ENCODE data around the gene XAGE3.
"Not testable (repeated sequence)": the region's sequence is repeated elsewhere in the genome, so short reads cannot be mapped to it uniquely, and the experiment has no call there.

XAGE3 gene, protein sequence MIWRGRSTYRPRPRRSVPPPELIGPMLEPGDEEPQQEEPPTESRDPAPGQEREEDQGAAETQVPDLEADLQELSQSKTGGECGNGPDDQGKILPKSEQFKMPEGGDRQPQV

DNA sequence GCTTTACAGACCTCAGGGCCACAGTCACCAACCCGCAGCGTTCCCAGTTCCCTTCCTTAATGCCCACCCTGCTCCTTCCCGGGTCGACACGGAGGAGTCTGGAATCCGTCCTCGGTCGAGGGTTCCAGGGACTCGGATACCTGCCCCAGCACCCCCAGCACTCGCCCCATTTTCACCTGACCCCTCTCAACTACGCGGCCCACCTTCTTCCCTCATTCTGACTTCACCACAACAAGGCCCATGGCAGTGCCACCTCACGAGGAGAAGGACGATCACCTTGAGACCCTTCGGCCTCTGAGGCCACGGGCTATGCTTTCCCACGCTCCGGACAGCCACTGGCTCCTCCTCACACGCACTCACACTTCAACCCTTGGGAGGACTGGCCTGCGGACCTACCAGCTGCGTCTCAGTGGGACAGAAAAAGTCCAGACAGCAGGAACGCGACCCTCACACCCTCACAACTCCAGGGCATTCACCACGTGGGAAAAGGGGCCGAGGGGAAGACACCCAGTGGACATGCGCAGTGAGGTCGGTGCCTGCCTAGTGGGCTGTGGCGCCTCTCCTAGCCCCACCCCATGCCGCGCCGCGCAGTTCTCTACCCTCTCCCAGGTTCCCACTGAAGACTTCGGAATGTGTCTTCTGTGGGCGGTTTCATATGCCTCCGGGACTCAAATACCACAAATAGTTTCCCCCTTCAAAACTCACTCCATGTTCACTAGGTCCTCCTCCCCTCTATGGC lies at the start of gene XAGE3:
XAGE3 (minus strand) TSS at position 474 of the 739 bp plus-strand sequence. CDS start 950 bp downstream, outside the sequence.
- no peak for DNase-seq (ENCODE audit: low spot score)

DNA sequence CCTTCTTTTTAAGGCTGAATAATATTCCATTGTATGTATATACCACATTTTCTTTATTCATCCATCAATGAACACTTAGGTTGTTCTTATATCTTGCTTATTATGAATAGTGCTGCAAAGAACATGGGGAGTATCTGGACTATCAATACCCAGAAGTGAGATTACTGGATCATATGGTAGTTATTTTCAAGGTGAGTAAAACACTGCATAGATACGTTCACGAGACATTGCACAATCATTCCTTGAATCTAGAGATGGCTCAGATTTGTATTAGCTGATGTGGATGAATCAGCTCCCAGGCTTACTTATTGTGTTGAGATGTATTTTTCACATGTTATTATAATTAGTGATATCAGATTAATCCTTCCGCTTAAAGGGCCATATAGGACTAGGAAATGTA lies 46.8 kb upstream of the XAGE3 start:
- not testable (repeated sequence) for DNase-seq (ENCODE audit: low spot score)

DNA sequence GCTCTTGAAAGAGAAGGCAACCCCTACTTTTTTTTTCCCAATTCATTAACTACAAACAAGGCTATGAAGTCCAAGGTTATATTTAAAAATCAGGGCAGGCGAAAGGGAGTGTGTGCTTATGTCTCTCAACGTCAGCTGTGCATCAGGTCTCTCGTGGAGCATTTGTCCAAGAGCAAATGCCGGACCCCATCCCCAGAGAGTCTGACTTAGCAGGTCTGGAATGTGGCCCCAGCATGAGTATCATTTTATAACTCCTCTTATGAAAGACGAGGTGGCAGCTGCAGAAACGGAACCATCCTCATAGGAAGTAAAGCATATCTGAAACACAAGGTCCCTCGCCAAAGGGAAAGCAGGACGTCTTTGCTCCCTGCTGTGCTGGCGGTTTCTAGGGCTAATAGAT lies 45.8 kb upstream of the XAGE3 start:
- not testable (repeated sequence) for DNase-seq (ENCODE audit: low spot score)

DNA sequence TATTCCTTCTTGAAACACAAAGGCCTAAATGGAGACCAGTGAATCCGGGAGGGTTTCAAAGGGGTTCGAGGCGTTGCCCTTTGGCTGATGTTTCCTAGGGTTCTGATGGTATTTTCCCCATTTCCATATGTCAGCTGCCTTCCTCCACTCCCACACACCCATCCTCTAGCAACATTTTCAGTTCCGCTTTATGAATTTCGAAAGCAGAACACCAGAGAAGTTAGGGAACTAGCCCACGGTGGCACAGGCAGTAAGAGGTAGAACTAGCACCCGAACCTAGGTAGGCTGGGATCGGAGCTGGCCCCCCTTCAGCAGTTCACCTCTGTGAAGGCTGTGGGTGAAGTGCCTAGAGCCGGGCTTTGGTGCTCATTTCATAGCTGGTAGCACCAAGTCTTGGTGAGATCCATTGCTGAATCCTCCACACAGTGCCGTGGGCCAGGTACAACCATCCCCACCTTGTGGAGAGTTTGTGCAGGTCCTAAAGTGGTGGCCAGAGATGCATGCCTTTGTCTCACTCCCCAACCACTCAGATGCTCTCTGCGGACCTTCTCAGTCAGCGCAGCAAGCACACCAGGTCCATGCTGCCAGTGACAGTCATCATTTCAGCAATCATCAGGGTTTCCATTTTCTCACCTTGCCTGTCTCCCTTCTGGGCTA lies 41.6 kb upstream of the XAGE3 start:
- not testable (repeated sequence) for DNase-seq (ENCODE audit: low spot score)

DNA sequence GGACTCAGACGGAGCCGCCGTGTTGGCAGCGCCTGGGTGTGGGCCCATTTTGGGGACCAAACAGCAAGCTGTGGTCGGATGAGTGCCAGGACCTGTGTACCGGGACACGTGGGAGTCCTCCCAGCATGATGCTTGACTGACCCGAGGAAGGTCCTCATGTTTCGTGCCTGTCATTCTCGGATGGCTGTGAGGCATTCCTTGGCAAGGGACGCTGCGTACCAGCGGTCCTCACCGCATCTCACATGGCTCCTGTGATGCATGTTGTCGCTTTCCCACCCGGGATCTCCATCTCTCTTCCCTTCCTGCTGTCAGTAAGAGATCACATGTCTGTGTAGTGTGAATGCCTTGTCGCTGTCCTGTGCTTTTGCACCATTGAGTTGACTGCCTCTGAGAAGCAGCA lies 40.0 kb upstream of the XAGE3 start:
- not testable (repeated sequence) for DNase-seq (ENCODE audit: low spot score)

DNA sequence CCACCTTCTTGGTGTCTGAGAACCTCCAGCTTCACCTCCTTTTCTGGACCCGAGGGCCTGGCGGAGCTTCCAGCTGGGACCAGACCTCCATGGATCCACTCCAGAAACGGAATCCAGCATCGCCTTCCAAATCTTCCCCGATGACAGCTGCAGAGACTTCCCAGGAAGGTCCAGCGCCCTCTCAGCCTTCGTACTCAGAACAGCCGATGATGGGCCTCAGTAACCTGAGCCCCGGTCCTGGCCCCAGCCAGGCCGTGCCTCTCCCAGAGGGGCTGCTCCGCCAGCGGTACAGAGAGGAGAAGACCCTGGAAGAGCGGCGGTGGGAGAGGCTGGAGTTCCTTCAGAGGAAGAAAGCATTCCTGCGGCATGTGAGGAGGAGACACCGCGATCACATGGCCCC lies 39.3 kb upstream of the XAGE3 start:
- not testable (repeated sequence) for DNase-seq (ENCODE audit: low spot score)

DNA sequence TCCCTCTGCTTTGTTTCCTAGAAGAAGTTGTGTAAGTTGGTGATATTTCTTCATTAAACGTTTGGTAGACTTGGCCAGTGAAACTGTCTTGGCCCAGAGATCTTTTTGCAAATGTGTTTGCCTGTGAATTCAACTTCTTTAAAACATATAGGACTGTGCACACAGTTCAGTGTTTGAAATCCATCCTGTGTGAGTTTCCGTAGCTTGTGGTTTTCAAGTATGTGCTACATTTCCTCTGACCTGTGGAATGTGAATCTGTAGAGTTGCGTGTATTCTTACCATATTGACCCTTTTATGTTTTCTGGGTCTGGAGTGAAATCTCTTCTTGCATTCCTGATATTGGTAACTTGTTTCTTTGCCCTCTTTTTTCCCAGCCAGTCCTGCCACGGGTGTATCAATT lies 38.2 kb upstream of the XAGE3 start:
- DNase-seq (ENCODE audit: low spot score): not testable (repeated sequence)

DNA sequence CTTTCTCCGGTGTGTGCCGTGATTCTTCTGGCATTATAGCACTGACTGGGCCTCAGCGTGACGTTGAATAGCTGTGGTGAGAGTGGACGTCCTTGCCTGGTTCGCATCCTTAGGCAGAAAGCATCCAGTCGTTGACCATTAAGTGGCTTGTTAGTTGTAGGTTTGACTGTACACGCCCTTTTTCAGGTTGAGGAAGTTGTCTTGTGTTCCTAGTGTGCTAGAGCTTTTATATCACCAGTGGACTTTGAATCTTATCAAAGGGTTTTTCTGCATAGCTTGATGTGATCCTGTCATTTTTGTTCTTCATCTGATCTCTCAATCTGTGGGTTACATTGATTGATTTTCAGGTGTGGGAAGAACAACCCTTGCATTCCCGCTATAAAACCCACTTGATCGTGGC lies 37.6 kb upstream of the XAGE3 start:
- not testable (repeated sequence) for DNase-seq (ENCODE audit: low spot score)

DNA sequence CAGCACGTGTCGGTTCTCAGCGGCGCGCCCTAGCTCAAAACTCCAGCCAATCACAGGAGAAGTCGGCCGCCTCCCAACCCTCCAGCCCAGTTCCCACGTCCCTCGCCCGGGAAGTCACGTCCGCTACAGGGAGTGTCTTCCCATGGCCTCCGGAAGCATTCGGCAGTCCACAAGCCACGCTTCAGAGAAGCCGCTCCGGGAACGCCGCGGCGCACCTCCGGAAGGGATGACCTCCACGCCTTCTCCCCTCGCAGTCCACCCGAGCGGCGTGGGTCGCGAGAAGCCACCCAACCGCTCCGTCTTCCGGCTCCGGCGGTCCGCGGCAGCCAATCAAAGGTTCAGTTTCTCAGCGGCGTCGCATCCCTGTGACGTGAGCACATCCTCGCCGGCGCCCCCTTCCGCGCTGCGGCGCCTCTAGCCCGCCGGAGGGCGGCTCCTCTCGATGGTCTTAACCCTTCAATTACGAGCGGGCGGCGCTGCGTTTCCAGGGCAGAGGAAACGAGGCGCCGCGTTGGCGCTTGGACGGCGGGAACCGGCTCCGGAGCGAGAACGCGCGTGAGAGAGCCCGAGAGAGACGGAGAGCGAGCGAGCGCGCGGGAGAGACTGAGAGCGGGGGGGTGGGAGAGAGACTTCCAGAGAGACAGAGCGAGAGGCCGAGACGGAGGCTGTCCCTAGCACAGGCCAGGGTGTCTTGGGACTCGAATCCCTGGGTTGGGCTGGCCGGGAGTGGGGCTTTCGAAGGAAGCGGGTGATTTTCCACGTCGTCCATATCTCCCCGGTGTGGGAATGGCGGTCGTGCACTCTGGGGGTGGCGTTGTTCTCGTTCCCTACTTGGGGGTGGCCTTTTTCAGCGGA lies 29.2 kb upstream of the XAGE3 start, which contains the start of gene FAM156B:
FAM156B (plus strand) TSS at position 476 of the 855 bp plus-strand sequence. CDS start 9,896 bp downstream, outside the sequence.
- not testable (repeated sequence) for DNase-seq (ENCODE audit: low spot score)

DNA sequence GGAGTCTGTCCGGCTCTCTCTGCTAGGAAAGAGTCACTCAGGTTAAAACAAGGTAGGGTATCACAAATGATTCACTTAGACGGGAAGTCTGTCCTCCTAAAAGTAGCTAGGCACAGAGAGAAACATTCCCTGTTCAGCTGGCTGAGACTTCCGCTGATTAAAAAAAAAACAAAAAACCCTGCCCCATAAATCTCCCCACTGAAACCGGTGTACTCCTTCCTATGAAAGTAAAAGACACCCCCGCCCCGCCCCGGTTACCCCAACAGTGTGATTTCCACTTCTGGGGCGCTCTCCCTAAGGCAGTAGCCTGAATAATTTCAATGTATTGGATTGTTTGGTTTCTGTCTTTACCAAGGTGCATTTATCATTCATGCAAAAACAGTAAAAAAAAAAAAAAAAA lies 28.6 kb upstream of the XAGE3 start:
- not testable (repeated sequence) for DNase-seq (ENCODE audit: low spot score)

DNA sequence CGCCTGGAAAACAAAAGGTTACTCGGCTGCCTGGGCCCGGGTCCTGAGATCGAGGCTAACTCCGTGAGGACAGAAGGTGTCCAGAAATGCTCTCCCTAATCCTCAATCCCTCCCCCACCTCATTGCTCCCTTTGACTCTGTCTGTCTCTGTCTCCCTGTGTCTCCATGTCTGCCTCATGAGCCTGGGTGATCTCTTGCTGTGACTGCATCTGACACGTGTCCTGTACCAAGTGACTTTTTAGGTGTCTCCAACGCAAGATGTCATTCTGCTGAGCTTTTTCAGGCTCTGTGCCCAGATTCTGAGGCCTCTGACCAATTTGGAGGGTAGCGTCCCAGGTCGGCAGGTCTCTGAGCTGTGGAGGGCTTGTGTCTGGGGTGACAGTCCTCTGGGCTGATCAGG lies 20.2 kb upstream of the XAGE3 start:
- DNase-seq (ENCODE audit: low spot score): not testable (repeated sequence)

DNA sequence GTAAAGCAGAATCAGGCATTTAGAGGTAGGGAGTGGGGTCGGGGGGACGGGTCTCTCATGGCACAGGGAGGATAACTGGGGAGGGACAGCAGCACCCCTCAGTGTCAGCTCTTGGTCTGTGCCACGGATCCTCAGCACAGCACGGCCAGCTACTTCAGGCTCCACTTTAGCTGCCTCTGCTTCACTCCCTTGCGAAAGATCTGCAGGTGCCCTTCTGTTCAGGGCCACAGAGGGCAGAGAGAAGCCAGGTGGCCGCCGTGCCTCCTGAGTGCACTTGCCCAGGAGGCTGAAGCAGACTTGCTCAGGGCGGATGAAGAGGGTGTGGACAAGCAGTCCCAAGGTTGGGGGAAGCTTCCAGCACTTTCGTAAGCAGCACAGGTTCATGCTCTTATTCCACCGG lies 19.6 kb upstream of the XAGE3 start:
- not testable (repeated sequence) for DNase-seq (ENCODE audit: low spot score)

DNA sequence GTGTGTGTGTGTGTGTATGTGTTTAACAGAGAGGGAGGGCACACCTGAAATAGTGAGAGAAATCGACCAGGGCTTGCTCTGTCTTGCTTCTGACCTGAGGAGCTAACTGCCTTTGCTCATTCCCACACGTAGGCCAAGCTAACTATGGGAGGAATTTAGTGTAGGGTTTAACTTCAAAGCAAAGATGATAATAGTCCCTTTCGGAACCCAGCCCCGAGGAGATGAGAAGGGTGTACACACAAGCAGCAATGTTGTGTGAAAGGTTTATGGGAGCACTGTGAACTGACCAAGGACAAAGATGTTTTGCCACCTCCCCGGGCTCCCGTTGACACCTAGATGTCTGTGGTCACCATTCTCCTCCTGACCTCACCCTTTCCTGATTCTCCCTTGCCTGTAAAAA lies 8.5 kb upstream of the XAGE3 start:
- DNase-seq (ENCODE audit: low spot score): not testable (repeated sequence)

DNA sequence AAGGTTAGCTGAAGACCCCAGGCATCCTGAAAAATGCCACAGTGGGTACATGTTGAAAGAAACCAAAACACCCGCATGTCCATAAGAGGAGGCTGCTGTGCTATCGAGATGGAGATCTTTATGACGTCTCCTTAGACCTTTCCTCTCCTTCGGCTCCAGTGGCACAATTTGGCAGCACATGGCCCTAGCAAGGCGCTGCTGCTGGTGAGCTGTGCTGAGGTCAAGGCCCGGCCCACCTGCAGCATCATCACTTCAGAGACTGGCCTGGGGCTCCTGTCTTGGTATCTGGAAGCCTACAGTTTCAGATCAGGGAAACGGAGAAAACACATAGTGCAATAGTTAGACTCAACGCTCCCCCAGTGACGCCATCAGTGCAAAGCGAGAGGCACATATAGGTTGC lies 7.6 kb upstream of the XAGE3 start:
- DNase-seq (ENCODE audit: low spot score): not testable (repeated sequence)

DNA sequence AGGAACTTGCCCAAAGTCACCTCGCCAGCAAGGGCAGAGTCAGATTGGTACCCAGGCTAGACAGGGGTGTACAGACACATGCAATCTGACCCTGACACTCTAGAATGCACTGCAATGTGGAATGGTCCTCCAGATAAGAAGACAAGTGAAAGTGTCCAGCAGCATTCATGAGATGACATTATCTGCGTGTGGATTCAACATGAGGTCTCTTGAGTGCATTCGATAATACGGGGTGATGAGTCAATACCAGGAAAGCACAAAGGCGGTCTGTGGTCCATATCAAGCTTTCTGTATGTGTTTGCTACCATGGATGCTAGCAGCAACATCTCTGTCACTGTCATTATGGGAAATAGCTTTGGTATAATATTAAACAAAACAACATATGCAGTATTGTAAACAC lies 6.8 kb upstream of the XAGE3 start:
- DNase-seq (ENCODE audit: low spot score): no peak

DNA sequence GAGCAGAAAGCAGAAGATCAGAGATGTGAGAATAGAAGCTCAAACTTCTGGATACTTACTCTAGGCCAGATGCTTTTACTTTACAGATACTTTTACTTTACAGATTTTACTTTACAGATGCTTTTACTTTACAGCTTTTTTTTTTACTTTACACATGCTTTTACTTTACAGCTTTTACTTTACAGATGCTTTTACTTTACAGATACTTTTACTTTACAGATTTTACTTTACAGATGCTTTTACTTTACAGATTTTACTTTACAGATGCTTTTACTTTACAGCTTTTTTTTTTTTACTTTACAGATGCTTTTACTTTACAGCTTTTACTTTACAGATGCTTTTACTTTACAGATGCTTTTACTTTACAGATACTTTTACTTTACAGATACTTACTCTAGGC lies 5.9 kb upstream of the XAGE3 start:
- DNase-seq (ENCODE audit: low spot score): not testable (repeated sequence)

DNA sequence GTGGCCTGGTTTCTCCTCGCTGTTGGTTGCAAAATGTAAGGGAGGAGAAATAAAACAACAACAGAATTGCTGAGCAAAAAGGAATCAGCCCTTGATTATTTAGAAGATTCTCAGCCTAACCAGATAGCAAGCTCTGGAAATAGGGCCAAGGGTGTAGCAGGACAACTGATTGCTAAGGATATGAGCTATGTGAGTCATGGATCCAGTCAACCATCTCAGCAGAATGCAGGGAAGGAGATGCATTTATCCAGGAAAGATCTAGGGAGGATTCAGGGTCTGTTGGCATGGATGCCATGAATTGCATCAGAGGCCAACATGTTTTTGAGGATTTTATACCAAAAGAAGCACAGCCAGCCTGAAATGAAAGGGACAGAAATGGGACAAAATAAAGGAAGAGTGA lies 2.2 kb upstream of the XAGE3 start:
- DNase-seq (ENCODE audit: low spot score): peak; percentile 1

DNA sequence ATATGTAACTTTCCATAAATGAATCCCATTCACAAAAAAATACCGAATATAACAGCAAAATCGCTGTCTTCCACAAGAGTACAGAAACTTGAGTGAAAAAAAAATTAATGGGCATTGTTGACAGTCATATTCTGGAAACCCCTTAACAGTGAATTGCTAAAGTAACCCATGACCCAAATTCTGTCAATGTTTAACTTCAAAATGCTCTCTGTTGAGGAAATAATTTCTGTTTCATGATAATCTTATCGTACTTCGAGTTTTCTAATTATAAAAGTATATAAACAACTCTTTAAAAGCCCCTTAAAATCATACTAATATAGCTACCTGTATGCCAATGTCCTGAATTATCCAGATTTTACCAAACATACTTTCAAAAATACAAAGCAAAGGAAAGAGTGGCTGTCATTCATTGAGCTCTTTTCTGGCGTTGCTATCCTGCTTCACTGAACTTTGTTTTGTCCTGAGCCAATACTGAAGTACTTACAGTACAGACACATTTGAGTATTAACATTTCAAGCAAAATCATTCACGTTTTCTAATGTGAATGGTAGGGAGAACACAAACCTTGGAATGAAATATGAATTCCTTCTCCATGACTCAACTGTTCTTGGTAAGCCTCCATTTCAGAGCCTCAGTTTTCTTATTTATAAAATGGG lies 2.4 kb downstream of the XAGE3 start:
- no peak for DNase-seq (ENCODE audit: low spot score)

DNA sequence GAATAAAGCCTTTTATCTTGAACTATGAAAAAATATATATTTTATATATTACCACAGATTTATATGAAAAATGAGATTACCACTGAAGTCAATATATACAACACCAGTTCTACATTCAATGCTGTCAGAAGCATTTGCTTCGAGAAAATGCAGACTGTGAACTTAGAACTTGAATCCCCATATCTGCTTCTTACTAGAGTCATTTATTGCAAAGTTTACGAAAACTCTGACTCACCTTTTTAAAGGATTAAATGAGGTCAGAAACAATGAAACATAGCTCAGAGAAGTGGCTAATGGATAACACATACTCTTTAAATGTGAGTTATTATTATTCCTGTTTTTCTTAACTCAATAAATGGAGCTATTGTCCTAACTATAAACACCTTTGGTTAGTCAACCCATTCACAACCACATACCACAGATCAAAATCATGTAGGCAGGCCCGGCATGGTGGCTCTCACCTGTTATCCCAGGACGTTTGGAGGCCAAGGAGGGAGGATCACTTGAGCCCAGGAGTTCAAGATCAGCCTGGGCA lies 10.8 kb downstream of the XAGE3 start:
- DNase-seq (ENCODE audit: low spot score): not testable (repeated sequence)

DNA sequence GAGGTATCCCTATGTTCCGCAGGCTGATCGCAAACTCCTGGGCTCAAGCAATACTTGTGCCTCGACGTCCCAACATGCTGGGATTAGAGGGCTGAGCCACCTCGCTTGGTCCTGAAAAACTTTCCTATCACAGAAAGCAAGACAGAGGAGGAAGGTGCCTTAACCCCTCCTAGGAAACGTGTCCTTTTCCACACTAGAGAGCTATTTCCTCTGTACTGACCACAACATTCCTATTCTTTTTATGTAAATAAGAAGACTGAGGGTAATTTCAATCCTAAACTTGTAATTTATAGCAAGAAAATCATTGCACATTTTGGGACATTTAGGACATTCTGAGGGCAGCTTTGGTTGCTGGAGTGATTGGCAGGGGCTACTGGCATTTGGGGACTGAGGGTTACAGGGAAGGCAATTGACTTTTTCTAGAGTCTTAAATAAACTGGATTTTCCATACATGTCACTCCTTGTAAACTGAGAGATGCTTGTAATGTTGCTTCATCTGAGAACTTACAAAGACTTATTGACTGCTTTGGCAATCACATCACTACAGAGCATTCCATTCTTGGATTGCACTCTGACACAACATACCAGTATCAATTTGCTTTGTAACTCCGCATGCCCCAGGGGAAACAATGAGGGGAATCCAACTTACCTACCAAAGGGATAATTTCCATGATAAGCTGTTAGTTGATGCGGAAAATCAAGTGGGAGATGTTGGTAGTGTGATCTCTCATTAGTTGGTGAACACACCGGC lies 15.6 kb downstream of the XAGE3 start:
- DNase-seq (ENCODE audit: low spot score): peak; percentile 15

DNA sequence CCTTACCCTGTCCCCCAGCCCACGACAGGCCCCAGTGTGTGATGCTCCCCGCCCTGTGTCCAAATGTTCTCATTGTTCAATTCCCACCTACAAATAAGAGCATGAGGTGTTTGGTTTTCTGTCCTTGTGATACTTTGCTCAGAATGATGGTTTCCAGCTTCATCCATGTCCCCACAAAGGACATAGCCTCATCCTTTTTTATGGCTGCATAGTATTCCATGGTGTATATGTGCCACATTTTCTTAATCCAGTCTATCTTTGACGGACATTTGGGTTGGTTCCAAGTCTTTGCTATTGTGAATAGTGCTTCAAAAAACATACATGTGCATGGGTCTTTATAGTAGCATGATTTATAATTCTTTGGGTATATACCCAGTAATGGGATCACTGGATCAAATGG lies 24.3 kb downstream of the XAGE3 start:
- DNase-seq (ENCODE audit: low spot score): not testable (repeated sequence)
